HepG2 (cell line): ENCODE results near the gene EPHA1. TPM values are rescaled to one million over a fixed set of nuclear protein-coding genes. Genes with fewer than 3 reads are reported as not detected.

Experiments
- ATAC-seq: fragments of 200-7000 bp; cut with Tn5 transposase; 3 replicates; pipeline ENCODE4 v1.9.1; 2020; ENCODE audit warnings: mild to moderate bottlenecking, moderate library complexity
- BruUV-seq: library from RNA; stranded (reverse); fragments of 400-500 nt; replicated peaks from 2 replicates; lab custom pipeline; 2021; lab: Mats Ljungman, UMichigan
- CTCF ChIA-PET: fragments of 300-600 bp; formaldehyde crosslinking; extraction: SDS; loops from one replicate; lab custom pipeline; 2021; ENCODE audit warnings: low total read pairs, inconsistent platforms, low intra/inter-chr PET ratio; lab: Yijun Ruan, JAX
- POLR2A ChIA-PET: fragments of 350-600 bp; sonication (Branson Sonifier 250); formaldehyde crosslinking; loops from one replicate; lab custom pipeline; 2020; ENCODE audit warnings: antibody characterized with exemption, inconsistent platforms; lab: Yijun Ruan, JAX
- DNase-seq: peaks from one replicate; pipeline ENCODE4 v3.0.0-alpha.2; 2015; ENCODE audit warnings: low spot score
- FAIRE-seq: peaks from 3 replicates; lab custom pipeline; 2011; peaks lifted over from hg19 to GRCh38; lab: Jason Lieb, UNC
- H2AFZ ChIP-seq: one replicate; pipeline ENCODE4 v1.6.1; 2011; ENCODE audit warnings: low read length, inconsistent platforms
- H3K27ac ChIP-seq: fragments of 300-600 bp; 3 replicates; pipeline ENCODE4 v1.8.0; 2011; ENCODE audit warnings: mixed run types, mild to moderate bottlenecking, mixed read lengths, low read length, inconsistent platforms; ENCODE audit not compliant: insufficient read depth; ENCODE audit errors: extremely low read length
- H3K27me3 ChIP-seq, 2 experiments: fragments of 200-600 bp in 1 of 2; 2 replicates in 1 of 2; 3 replicates in 1 of 2; pipeline versions ENCODE4 v1.6.0 to v1.8.0; 2011; ENCODE audit warnings: low read length in 2 of 2, mild to moderate bottlenecking in 2 of 2, moderate library complexity in 2 of 2, inconsistent platforms in 1 of 2; ENCODE audit not compliant: insufficient read depth in 2 of 2, control insufficient read depth in 1 of 2
- H3K36me3 ChIP-seq, 2 experiments: fragments of 200-600 bp in 1 of 2; replicated peaks in 1 of 2; 2 replicates in 1 of 2; 3 replicates in 1 of 2; pipeline versions ENCODE4 v1.5.1 to v1.8.0; 2011; ENCODE audit warnings: low read length in 2 of 2, inconsistent platforms in 1 of 2; ENCODE audit not compliant: insufficient read depth in 2 of 2, control insufficient read depth in 1 of 2
- H3K4me1 ChIP-seq: 2 replicates; pipeline ENCODE4 v1.5.1; 2012; ENCODE audit warnings: low read length, inconsistent platforms; ENCODE audit not compliant: insufficient read depth
- H3K4me2 ChIP-seq: 2 replicates; pipeline ENCODE4 v1.6.0; 2011; ENCODE audit warnings: low read depth, low read length, inconsistent platforms
- H3K4me3 ChIP-seq, 3 experiments: fragments of 200-600 bp in 1 of 3; sonication (generic), shearing (Covaris generic) in 1 of 3; replicated peaks in 1 of 3; 2 replicates each; pipeline ENCODE4 v1.5.1; 2011 to 2016; ENCODE audit warnings: low read length in 3 of 3, inconsistent platforms in 2 of 3, low read depth in 2 of 3, mild to moderate bottlenecking in 2 of 3, control low read depth in 1 of 3, mixed read lengths in 1 of 3; ENCODE audit not compliant: insufficient read depth in 1 of 3
- H3K79me2 ChIP-seq: one replicate; pipeline ENCODE4 v1.6.1; 2011; ENCODE audit warnings: low read length, inconsistent platforms; ENCODE audit not compliant: insufficient read depth
- H3K9ac ChIP-seq: 2 replicates; pipeline ENCODE4 v1.6.0; 2011; ENCODE audit warnings: mild to moderate bottlenecking, low read depth, low read length, inconsistent platforms; ENCODE audit not compliant: insufficient read depth
- H3K9me3 ChIP-seq: 2 replicates; pipeline ENCODE4 v1.5.1; 2012; ENCODE audit warnings: mild to moderate bottlenecking, low read length
- H4K20me1 ChIP-seq: 2 replicates; pipeline ENCODE4 v1.6.0; 2011; ENCODE audit warnings: inconsistent platforms, mild to moderate bottlenecking, low read length, moderate library complexity; ENCODE audit not compliant: insufficient read depth
- DR1 ChIP-seq: sonication (generic); formaldehyde crosslinking; IDR thresholded peaks from 2 replicates; pipeline ENCODE4 v1.8.0; 2021; ENCODE audit warnings: mild to moderate bottlenecking, missing genetic modification reagents, inconsistent platforms
- EEA1 ChIP-seq: sonication (generic); formaldehyde crosslinking; IDR thresholded peaks from 2 replicates; pipeline ENCODE4 v1.5.1; 2020; ENCODE audit warnings: mild to moderate bottlenecking, missing genetic modification reagents, borderline replicate concordance
- KAT8 ChIP-seq: IDR thresholded peaks from 2 replicates; pipeline ENCODE4 v1.6.1; 2016; ENCODE audit warnings: missing genetic modification reagents, missing compliant biosample characterization
- MAFF ChIP-seq: IDR thresholded peaks from 2 replicates; pipeline ENCODE4 v1.6.1; 2011; ENCODE audit warnings: low read depth, low read length, improper control_type of control experiment
- NR2C2 ChIP-seq: sonication (generic); formaldehyde crosslinking; IDR thresholded peaks from 2 replicates; pipeline ENCODE4 v1.4.0; 2020; ENCODE audit warnings: missing genetic modification reagents, mild to moderate bottlenecking, moderate library complexity, borderline replicate concordance
- SALL2 ChIP-seq: sonication (generic); formaldehyde crosslinking; IDR thresholded peaks from 2 replicates; pipeline ENCODE4 v1.8.1; 2023; ENCODE audit warnings: mild to moderate bottlenecking, missing genetic modification reagents, inconsistent platforms
- ZNF383 ChIP-seq: sonication (generic); formaldehyde crosslinking; IDR thresholded peaks from 2 replicates; pipeline ENCODE4 v1.4.0; 2020; ENCODE audit warnings: missing genetic modification reagents, mild to moderate bottlenecking, borderline replicate concordance
- ZNF761 ChIP-seq: sonication (generic); formaldehyde crosslinking; conservative IDR thresholded peaks from 2 replicates; pipeline ENCODE4 v1.4.0; 2020; ENCODE audit warnings: mild to moderate bottlenecking, missing genetic modification reagents
- WGBS: methylation state at CpG from one replicate; pipeline ENCODE4 v1.1.6; 2017; ENCODE audit warnings: low lambda C conversion rate; 5-methylcytosine and 5-hydroxymethylcytosine counted together
- in situ Hi-C: cut with HindIII; loops from 2 replicates; pipeline ENCODE4 v1.10.0; 2017; ENCODE audit warnings: low pct_unique_long_range_greater_than_20kb; ENCODE audit not compliant: extremely low pct_ligation_motif_present
- intact Hi-C: fragments of 100-400 bp; cut with micrococcal nuclease; formaldehyde crosslinking; loops from one replicate; pipeline ENCODE4 v1.10.0; 2022; ENCODE audit not compliant: unreplicated experiment
- polyA plus RNA-seq, 8 experiments: library from polyadenylated mRNA; depleted of rRNA in 3 of 8; stranded (reverse) in 7 of 8; unstranded in 1 of 8; fragments of >200 nt; fragmentation: Illumina TruSeq in 4 of 8; extraction: Trizol in 4 of 8; gene quantifications; 2 replicates each; pipeline versions ENCODE4 v1.2.1 to v1.2.3, GENCODE V29; 2011 to 2016; ENCODE audit warnings: low read depth in 4 of 8, missing spikeins in 1 of 8, mixed read lengths in 1 of 8; ENCODE audit not compliant: insufficient read depth in 1 of 8
- total RNA-seq, 5 experiments: library from RNA; depleted of rRNA; stranded (reverse); fragments of >200 nt; fragmentation: Illumina TruSeq; extraction: Trizol; gene quantifications; 2 replicates each; pipeline ENCODE4 v1.2.3, GENCODE V29; 2016; ENCODE audit warnings: low read depth in 1 of 5
- TF ChIP-seq, protein P1 (sequence below): conservative IDR thresholded peaks from 2 replicates; pipeline ENCODE4 v1.6.1; 2018; ENCODE audit warnings: missing genetic modification reagents
- TF ChIP-seq, protein P2 (sequence below): sonication (generic); formaldehyde crosslinking; IDR thresholded peaks from 2 replicates; pipeline ENCODE4 v1.8.0; 2022; ENCODE audit warnings: mild to moderate bottlenecking, missing genetic modification reagents, moderate library complexity
- TF ChIP-seq, protein P3 (sequence below), 2 experiments: sonication (generic) in 1 of 2; formaldehyde crosslinking in 1 of 2; IDR thresholded peaks; 2 replicates each; pipeline versions ENCODE4 v1.4.0 to v1.6.1; 2016 to 2020; ENCODE audit warnings: borderline replicate concordance in 1 of 2, low read depth in 1 of 2, mild to moderate bottlenecking in 1 of 2, missing genetic modification reagents in 1 of 2
- TF ChIP-seq, protein P4 (sequence below): sonication (generic); formaldehyde crosslinking; IDR thresholded peaks from 2 replicates; pipeline ENCODE4 v1.9.0; 2021; ENCODE audit warnings: missing genetic modification reagents, mild to moderate bottlenecking, borderline replicate concordance
- TF ChIP-seq, protein P5 (sequence below): sonication (generic); formaldehyde crosslinking; IDR thresholded peaks from 2 replicates; pipeline ENCODE4 v1.8.1; 2023; ENCODE audit warnings: mild to moderate bottlenecking, missing genetic modification reagents

Gene EPHA1
- total and polyA plus RNA-seq, 2 of the 13 experiments (the other 11 are each of a cell fraction or from before 2014, with no cell fraction given), result 4.6 to 17.1 TPM

DNA sequence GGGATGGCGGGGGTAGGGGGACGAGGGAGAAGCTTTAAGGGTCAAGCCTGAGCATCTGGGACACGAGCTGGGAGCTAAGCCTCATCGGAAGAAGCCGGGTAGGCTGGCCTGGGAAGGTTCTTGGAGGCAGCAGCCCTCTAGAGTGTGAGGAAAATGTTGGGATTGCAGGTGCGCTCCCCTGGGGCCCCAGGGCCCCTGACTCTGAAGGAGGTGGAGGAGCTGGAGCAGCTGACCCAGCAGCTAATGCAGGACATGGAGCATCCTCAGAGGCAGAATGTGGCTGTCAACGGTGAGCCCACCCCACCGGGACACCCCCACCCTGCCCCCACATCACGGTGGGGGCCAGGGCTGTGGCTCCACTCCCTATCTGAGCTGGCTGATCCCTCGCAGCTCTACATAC, 20.6 kb downstream of the EPHA1 start:
- no peak overlapping the region for H3K27ac ChIP-seq
- no peak for ATAC-seq
- intact Hi-C loops, result no loop called here
- TF ChIP-seq, protein P1, sequence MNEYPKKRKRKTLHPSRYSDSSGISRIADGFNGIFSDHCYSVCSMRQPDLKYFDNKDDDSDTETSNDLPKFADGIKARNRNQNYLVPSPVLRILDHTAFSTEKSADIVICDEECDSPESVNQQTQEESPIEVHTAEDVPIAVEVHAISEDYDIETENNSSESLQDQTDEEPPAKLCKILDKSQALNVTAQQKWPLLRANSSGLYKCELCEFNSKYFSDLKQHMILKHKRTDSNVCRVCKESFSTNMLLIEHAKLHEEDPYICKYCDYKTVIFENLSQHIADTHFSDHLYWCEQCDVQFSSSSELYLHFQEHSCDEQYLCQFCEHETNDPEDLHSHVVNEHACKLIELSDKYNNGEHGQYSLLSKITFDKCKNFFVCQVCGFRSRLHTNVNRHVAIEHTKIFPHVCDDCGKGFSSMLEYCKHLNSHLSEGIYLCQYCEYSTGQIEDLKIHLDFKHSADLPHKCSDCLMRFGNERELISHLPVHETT (CRISPR knock-in tag), result no peak
- TF ChIP-seq NR2C2 (CRISPR knock-in tag), result no peak
- TF ChIP-seq ZNF761 (CRISPR knock-in tag), result no peak
- TF ChIP-seq EEA1 (CRISPR knock-in tag), result no peak
- no peak for TF ChIP-seq KAT8
- TF ChIP-seq DR1 (CRISPR knock-in tag), result no peak
- TF ChIP-seq, protein P2, sequence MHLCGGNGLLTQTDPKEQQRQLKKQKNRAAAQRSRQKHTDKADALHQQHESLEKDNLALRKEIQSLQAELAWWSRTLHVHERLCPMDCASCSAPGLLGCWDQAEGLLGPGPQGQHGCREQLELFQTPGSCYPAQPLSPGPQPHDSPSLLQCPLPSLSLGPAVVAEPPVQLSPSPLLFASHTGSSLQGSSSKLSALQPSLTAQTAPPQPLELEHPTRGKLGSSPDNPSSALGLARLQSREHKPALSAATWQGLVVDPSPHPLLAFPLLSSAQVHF, result no peak
- no peak for TF ChIP-seq SALL2 (CRISPR knock-in tag)
- TF ChIP-seq, protein P3, sequence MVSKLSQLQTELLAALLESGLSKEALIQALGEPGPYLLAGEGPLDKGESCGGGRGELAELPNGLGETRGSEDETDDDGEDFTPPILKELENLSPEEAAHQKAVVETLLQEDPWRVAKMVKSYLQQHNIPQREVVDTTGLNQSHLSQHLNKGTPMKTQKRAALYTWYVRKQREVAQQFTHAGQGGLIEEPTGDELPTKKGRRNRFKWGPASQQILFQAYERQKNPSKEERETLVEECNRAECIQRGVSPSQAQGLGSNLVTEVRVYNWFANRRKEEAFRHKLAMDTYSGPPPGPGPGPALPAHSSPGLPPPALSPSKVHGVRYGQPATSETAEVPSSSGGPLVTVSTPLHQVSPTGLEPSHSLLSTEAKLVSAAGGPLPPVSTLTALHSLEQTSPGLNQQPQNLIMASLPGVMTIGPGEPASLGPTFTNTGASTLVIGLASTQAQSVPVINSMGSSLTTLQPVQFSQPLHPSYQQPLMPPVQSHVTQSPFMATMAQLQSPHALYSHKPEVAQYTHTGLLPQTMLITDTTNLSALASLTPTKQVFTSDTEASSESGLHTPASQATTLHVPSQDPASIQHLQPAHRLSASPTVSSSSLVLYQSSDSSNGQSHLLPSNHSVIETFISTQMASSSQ (IDR thresholded peaks at IDR 0.05; ENCODE audit: low read depth), result no peak
- TF ChIP-seq, protein P3 (CRISPR knock-in tag; IDR thresholded peaks at IDR 0.05; ENCODE audit: borderline replicate concordance), result no peak
- TF ChIP-seq MAFF, result no peak
- TF ChIP-seq, protein P4, sequence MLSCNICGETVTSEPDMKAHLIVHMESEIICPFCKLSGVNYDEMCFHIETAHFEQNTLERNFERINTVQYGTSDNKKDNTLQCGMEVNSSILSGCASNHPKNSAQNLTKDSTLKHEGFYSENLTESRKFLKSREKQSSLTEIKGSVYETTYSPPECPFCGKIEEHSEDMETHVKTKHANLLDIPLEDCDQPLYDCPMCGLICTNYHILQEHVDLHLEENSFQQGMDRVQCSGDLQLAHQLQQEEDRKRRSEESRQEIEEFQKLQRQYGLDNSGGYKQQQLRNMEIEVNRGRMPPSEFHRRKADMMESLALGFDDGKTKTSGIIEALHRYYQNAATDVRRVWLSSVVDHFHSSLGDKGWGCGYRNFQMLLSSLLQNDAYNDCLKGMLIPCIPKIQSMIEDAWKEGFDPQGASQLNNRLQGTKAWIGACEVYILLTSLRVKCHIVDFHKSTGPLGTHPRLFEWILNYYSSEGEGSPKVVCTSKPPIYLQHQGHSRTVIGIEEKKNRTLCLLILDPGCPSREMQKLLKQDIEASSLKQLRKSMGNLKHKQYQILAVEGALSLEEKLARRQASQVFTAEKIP (CRISPR knock-in tag), result no peak
- TF ChIP-seq, protein P5, sequence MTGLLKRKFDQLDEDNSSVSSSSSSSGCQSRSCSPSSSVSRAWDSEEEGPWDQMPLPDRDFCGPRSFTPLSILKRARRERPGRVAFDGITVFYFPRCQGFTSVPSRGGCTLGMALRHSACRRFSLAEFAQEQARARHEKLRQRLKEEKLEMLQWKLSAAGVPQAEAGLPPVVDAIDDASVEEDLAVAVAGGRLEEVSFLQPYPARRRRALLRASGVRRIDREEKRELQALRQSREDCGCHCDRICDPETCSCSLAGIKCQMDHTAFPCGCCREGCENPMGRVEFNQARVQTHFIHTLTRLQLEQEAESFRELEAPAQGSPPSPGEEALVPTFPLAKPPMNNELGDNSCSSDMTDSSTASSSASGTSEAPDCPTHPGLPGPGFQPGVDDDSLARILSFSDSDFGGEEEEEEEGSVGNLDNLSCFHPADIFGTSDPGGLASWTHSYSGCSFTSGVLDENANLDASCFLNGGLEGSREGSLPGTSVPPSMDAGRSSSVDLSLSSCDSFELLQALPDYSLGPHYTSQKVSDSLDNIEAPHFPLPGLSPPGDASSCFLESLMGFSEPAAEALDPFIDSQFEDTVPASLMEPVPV (CRISPR knock-in tag), result no peak
- TF ChIP-seq ZNF383 (CRISPR knock-in tag), result no peak

More for the DNA sequence above, 20.6 kb downstream of the EPHA1 start:
- H3K4me2 ChIP-seq, result no peak overlapping the region
- peaks cover 4% of the 10 kb centered on the region; the same call in 1 of the 2 replicates for H4K20me1 ChIP-seq
- in situ Hi-C loops, result loop anchor here (25.0 kb wide), 1 partner anchor 524 kb away; the partner anchor contains the start of gene TCAF1
- no peak overlapping the region for H3K9ac ChIP-seq
- peaks cover 69% of the 10 kb centered on the region for H3K4me1 ChIP-seq
- FAIRE-seq, result no peak
- H2AFZ ChIP-seq, result no peak overlapping the region
- no peaks in the 10 kb centered on the region for H3K9me3 ChIP-seq
- H3K4me3 ChIP-seq, result no peak overlapping the region
- ChIA-PET CTCF (no interaction called here), POLR2A (interaction anchor here (1.2 kb wide), 1 partner anchor 125 kb away, joined by 3 read pairs; the partner anchor contains the start of gene GSTK1)
- no TSS peak for BruUV-seq
- no peaks in the 10 kb centered on the region for H3K27me3 ChIP-seq
- WGBS, result 99% methylated on average over 8 of the region's 10 CpGs
- no peak for DNase-seq
- H3K79me2 ChIP-seq, result peaks cover 3% of the 10 kb centered on the region
- H3K36me3 ChIP-seq, result peaks cover 11 to 26% of the 10 kb centered on the region in 2 experiments
